ENCODE data around the gene BUB1B.

Gene BUB1B

GRCh38 chr15:40182358-40183029 is 21.6 kb downstream of the BUB1B start:
- no peak for DNase-seq (ENCODE audit: low read depth in 3 of 3, low spot score in 1 of 3)

GRCh38 chr15:40183636-40184463 is 23.0 kb downstream of the BUB1B start:
- DNase-seq (ENCODE audit: low read depth in 3 of 3, low spot score in 1 of 3) = no peak

- no peak for DNase-seq (ENCODE audit: low read depth in 3 of 3, low spot score in 1 of 3)
Observed at GRCh38 chr15:40190591-40190990, 29.7 kb downstream of the BUB1B start.

GRCh38 chr15:40192942-40193341 is 32.1 kb downstream of the BUB1B start:
- no peak for DNase-seq (ENCODE audit: low read depth in 3 of 3, low spot score in 1 of 3)

GRCh38 chr15:40197434-40197833 is 36.6 kb downstream of the BUB1B start:
- no peak for DNase-seq (ENCODE audit: low read depth in 3 of 3, low spot score in 1 of 3)

GRCh38 chr15:40198355-40199085 is 37.7 kb downstream of the BUB1B start:
- DNase-seq (ENCODE audit: low read depth in 3 of 3, low spot score in 1 of 3) = no peak

- no peak for DNase-seq (ENCODE audit: low read depth in 3 of 3, low spot score in 1 of 3)
Observed at GRCh38 chr15:40204100-40204499, 43.2 kb downstream of the BUB1B start.

GRCh38 chr15:40217166-40217824 is 56.4 kb downstream of the BUB1B start:
- peak in 2 of 3 donors; percentile 7 to 12 for DNase-seq (ENCODE audit: low read depth in 3 of 3, low spot score in 1 of 3)

GRCh38 chr15:40219801-40220200 is 58.9 kb downstream of the BUB1B start:
- DNase-seq (ENCODE audit: low read depth in 3 of 3, low spot score in 1 of 3) = no peak

GRCh38 chr15:40222131-40222530 is 61.3 kb downstream of the BUB1B start:
- DNase-seq (ENCODE audit: low read depth in 3 of 3, low spot score in 1 of 3) = no peak

GRCh38 chr15:40226736-40227135 is 65.9 kb downstream of the BUB1B start:
- DNase-seq (ENCODE audit: low read depth in 3 of 3, low spot score in 1 of 3) = no peak

- no peak for DNase-seq (ENCODE audit: low read depth in 3 of 3, low spot score in 1 of 3)
Observed at GRCh38 chr15:40229316-40229715, 68.4 kb downstream of the BUB1B start.

GRCh38 chr15:40229956-40230355 is 69.1 kb downstream of the BUB1B start:
- DNase-seq (ENCODE audit: low read depth in 3 of 3, low spot score in 1 of 3) = no peak

- DNase-seq (ENCODE audit: low read depth in 3 of 3, low spot score in 1 of 3) = no peak
Observed at GRCh38 chr15:40232625-40233070, 71.8 kb downstream of the BUB1B start.

- DNase-seq (ENCODE audit: low read depth in 3 of 3, low spot score in 1 of 3) = no peak
Observed at GRCh38 chr15:40233727-40234577, 73.1 kb downstream of the BUB1B start.

GRCh38 chr15:40234783-40235182 is 73.9 kb downstream of the BUB1B start:
- DNase-seq (ENCODE audit: low read depth in 3 of 3, low spot score in 1 of 3) = no peak

- no peak for DNase-seq (ENCODE audit: low read depth in 3 of 3, low spot score in 1 of 3)
Observed at GRCh38 chr15:40235201-40235885, 74.5 kb downstream of the BUB1B start.

- DNase-seq (ENCODE audit: low read depth in 3 of 3, low spot score in 1 of 3) = peak in 1 of 3 donors; percentile 24
Observed at GRCh38 chr15:40238532-40239403, 77.9 kb downstream of the BUB1B start, which contains the start of gene PAK6. Gene PAK6, plus strand, starts transcription at chr15:40239063. Its CDS starts 25,723 bp downstream, at chr15:40264786.

GRCh38 chr15:40239404-40239692 is 78.5 kb downstream of the BUB1B start:
- no peak for DNase-seq (ENCODE audit: low read depth in 3 of 3, low spot score in 1 of 3)
